GM21390 (cell line): ENCODE data around the gene SESTD1.
"Not testable (repeated sequence)": the region's sequence is repeated elsewhere in the genome, so short reads cannot be mapped to it uniquely, and the experiment has no call there.

ENCODE experiments used
- ATAC-seq: cut with Tn5 transposase; IDR thresholded peaks from one replicate; pipeline ENCODE4 v1.9.1; 2021; ENCODE audit not compliant: unreplicated experiment

The SESTD1 gene

DNA sequence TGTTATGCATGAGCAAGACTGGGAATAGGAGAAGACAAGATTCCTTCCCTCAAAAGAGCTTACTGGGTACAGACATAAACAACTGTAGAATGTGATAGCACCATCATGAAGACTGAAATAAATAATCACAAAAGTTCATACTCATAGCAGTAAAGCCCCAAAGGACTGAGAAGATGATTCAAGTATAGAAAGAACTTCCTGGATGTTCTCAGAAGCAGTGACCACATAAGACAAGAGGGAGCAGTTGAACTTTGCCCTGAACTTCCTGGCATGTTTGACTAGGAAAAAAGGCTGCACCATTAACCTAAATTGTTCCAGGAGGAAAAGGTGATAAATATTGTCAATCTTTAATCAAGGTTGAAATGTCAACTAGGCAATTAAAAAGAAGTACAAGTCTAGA lies 156.9 kb downstream of the SESTD1 start:
- ATAC-seq, result peak; percentile 38

DNA sequence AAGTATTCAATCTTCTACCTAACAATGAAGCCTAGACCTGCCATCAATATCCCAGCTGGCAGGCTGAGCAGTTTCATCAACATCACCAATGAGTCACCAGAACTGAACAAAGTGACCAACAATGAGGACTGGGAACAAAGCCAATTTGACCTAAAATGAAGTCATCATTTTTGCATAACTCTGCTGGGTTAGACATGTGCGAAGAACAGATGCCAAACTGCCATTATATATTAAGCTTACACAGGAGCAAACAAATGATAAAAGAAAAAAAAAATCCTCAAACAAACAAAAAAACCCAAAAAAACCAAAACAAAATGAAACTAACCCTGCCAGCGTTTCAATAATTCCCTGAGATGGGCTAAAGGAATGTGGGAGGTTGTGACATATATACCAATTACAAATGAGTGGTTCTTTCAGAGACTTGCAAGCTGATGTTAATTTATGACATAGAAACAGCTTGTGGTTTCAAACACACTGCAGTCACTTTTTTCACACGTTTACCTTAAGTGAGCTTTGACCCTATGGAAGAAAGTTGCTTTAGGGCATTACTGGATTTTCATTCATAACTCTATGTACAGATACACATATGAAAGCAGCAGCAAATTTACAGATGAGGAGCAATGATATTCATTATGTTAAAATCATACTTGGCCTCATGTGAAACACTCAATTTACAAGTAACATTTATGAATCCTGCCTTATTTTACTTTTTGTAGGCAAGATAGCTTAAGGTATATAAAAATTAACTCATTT lies 157.8 kb downstream of the SESTD1 start:
- ATAC-seq, result peak; percentile 75

DNA sequence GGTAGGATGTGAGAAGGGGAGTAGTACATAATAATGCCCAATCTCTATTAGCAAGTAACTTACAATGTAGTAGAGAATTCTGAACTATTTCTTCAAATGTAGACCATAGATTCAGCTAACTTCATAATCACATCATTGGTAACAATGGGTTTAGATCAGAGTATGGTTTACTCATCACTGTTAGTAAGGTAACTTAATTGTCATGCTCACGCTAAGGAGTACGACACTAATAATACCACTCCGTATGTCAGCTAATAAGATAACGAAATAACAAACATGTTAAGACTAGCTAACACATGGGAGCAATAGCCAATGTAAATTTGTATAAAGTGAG lies 158.3 kb downstream of the SESTD1 start:
- no peak for ATAC-seq

DNA sequence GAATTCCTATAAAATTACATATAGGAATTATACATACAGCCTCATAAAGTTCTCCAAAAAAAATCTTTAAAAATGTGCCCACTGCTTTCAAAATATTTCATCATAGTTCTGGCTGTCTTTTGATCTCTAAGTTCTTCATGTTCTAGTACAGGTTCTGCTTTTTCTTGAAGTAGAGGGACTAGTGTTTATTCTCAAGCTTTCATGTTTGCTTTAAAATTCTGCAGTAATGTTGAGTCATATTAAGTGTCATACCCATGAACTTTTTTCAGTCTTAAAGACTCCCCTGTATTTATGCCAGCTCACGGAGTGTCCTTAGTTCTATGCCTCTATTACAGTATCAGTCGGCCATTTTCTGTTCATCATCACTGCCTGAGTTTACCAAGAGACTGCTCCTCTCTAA lies 159.9 kb downstream of the SESTD1 start:
- no peak for ATAC-seq

DNA sequence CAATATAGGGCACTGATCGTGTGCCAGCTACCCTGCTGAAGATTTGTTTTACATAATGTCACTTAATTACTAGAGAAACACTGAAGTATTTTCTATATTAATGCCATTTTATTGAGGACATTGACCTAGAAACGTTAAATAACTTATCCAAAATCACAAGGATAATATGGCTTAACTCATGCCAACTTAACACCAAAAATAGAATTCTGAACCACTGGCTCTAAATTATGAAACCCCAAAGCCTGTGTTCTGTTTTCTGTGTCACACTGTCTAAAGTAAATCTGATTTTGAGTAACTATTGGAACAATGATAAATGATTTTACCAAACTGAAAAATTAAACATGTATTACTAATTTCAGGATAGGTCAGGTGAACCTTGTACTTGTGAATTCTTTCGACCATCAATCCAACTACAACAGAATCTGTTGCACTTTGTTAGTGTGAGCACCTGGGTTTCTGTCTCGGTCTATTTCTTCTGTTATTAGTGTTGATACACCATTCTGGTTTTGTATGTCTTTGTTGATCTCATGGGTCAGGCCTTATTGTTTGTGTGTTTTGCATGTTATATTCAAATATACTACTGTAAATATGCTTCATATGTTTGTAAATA lies 166.4 kb downstream of the SESTD1 start:
- ATAC-seq, result no peak

DNA sequence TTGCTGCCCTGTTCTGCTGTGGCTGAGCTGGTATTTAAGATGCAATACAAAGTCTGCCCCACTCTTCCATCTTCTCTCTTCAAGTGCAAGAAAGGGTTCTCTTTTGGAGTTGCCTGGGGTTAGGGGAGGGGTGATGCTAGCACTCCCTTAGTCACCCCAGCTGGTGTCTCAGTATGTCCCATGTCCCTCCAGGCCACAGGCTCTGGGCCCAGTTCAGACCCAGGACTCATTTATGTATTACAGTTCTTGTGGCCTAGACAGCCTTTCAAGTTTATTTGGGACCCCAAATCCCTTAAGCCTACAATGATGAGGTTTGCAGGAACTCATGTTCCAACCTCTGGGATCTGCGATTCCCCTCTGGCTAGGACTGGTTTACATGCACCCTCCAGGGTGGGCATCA lies 167.5 kb downstream of the SESTD1 start:
- no peak for ATAC-seq

DNA sequence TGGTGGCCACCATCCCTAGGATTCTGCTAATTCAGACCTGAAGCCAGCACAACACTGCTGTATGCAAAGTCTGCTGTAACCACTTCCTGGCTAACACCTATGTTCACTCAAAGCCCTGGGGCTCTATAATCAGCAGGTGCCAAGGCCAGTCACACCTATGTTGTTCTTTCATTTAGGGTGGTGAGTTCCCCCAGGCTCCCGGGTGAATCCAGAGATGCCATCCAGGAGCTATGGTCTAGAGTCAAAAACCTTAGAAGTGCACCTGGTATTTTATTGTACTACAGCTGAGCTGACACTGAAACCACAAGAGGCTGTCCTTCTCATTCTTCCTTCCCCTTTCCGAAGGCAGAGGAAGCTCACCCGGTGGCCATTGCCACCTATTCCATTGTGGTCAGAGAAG lies 168.5 kb downstream of the SESTD1 start:
- peak; percentile 98 for ATAC-seq

DNA sequence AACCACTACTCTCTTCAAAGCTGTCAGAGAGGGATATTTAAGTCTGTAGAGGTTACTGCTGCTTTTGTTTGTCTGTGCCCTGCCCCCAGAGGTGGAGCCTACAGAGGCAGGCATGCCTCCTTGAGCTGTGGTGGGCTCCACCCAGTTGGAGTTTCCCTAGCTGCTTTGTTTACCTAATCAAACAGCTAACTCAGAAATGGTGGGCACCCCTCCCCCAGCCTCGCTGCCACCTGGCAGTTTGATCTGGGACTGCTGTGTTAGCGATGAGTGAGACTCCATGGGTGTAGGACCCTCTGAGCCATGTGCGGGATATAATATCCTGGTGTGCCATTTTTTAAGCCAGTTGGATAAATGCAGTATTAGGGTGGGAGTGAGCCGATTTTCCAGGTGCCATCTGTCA lies 171.7 kb downstream of the SESTD1 start:
- ATAC-seq, result not testable (repeated sequence)

DNA sequence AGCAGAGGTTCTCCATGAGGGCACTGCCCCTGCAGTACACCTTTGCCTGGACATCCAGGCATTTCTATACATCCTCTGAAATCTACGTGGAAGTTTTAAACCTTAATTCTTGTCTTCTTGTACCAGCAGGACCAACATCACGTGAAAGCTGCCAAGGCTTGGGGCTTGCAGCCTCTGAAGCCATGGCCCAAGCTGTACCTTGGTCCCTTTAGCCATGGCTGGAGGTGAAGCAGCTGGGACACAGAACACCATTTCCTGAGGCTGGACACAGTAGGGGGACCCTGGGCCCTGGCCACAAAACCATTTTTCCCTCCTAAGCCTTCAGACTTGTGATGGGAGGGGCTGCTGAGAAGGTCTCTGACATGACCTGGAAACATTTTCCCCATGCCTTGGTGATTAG lies 181.9 kb downstream of the SESTD1 start:
- ATAC-seq, result no peak

DNA sequence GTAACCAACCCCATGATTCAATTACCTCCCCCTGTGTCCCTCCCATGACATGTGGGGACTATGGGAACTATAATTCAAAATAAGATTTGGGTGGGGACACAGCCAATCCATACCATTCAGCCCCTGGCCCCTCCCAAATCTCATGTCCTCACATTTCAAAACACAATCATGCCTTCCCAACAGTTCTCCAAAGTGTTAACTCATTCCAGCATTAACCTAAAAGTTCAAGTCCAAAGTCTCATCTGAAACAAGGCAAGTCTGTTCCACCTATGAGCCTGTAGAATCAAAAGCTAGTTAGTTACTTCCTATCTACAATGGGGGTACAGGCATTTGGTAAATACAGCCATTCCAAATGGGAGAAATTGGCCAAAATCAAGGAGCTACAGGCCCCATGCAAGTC lies 182.7 kb downstream of the SESTD1 start:
- ATAC-seq, result no peak

DNA sequence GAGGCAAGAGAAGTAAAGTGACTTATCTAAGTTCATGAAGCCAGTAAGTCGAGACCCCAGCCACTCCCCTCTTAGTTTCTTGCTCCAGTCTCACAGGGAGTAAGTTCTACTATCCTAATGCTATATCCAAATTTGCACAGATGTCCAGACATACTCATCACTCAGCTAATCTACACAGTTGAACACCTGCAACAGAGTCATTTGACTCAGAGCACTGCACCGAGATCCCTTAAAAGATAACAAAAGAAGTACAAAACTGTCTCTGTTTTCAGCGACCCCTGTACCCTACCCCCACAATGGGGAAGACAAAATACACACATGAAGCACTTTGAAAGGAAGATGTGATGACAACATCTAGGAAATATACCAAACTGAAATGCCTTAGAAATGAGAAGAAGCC lies 192.1 kb downstream of the SESTD1 start:
- ATAC-seq, result no peak

DNA sequence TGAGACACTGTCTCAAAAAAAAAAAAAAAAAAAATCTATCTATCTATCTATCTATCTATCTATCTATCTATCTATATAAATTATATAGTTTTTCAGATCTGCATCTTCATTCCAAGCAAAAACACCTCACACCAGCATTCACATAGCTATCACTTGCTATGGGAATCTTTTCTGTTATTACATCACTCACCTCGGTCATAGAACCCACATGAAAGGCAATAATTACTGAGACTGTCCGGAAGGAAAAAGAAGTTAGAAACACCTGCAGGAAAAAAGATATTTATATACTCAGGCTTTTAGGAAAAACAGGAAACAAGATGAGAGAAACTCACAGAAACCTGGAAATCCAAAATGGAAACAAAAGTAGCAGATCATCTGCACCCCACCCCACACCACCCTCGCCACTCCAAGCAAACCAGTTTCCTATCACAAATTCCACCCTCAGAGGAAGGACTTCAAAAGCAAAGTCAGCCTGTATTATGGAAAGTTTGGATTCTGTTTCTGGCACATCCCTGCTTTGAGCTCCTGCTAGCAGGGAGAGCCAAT lies 192.7 kb downstream of the SESTD1 start:
- no peak for ATAC-seq

DNA sequence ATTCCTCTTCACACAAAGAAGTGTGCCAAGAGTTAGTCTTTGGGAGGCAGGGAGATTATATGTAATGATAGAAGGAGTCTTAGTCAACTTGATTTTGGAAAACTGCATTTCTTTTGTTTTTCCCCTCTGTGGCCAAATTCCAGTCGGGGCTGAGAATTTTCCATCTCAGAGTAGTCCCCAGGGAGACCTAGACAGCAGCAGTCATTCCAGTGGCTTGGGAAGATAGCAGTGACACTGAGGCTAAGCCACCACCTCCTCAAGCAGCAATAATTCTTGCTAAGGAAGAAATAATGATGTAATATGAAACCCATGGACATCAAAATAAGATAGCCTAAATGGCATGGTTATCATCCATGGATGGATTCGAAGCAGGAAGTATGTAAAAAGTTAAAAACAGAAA lies 193.7 kb downstream of the SESTD1 start:
- ATAC-seq, result no peak

DNA sequence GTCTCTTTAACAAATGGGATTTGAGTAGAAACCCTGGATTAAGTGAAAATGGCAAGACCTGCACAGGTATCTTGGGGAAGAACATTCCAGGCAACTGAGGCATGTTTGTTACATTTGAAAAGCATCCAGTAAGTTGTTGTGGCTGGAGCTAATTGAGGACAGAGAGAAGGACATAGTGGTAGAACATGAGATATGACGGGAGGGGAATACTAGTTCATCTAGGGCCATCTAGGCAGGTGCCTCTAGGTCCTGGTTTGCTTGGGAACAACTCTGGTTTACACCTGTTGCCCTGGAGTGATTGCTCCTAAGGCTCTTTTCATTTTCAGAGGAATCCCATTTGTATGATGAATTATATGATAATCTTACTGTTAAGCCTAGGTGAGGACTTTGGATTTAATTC lies 194.9 kb downstream of the SESTD1 start:
- ATAC-seq, result no peak

DNA sequence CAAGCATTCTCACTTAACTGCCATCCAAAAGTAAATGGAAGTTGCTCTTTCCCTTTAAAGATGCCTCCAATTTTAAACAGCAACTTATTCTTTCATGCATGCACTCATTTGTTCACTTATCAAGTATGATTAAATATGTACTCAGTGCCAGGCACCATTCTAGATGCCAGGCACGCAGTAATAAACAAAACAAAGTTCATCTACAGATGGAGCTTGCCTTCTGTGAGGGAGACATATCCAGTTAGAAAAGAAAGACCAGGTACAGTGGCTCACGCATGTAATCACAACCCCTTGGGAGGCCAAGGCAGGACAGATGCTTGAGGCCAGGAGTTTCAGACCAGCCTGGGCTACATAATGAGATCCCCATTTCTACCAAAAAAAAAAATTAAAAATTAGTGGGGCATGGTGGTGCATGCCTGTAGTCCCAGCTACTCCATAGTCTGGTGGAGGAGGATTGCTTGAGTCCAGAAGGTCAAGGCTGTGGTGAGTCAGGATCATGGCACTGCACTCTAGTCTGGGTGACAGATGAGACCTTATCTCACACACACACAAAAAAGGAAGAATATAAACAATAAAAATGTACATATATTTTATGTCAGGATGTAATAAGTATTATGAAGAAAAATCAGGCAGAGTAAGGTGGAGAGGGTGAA lies 195.5 kb downstream of the SESTD1 start:
- no peak for ATAC-seq

DNA sequence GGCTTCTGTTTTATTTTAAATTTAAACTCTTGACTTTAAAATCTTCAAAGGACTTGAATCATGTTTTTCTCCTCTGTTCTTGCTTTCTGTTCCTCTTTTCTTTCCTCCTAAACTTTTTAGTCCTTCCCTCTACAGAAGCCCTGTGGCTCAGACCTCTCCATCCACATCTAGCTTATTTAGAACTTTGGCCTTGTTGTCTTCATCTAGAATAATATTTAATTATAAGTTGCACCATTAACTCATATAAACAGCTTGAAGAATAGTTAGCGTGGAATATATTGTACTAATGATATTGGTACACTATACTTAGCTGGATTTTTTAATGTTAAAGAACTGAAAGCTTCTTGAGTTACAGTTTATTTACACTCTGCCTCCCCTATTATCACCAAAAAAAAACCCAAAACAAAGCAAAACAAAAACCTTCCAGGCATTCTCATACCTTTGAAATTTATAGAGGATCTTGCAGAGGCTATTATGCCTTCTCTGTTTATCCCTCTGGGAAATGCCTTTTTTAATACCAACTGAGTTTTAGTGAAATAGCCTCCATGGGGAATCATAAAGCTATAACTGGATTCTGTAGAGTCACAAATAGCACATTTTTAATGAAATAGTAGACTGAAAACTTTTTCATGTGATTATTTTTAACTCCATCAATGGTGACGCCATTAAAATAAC lies 205.5 kb downstream of the SESTD1 start:
- ATAC-seq, result peak; percentile 96

DNA sequence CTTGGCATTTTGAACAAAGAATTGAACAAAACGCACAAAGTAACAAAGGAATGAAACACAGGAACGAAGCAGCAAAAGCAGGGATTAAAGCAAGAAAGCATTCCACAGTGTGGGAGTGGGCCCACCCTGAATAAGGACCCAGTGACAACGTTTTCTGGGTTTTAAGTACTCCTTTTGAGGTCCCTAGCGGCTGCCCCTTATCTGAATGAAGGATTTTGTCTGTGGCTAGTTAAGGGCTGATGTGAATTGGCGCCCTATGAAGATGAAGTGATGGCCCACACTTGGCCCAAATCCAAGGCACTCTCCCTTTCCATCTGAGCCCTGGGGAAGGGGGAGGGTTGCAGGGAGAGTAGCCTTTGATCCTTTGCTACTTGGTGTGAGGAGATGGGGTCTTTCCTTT lies 206.9 kb downstream of the SESTD1 start:
- no peak for ATAC-seq

DNA sequence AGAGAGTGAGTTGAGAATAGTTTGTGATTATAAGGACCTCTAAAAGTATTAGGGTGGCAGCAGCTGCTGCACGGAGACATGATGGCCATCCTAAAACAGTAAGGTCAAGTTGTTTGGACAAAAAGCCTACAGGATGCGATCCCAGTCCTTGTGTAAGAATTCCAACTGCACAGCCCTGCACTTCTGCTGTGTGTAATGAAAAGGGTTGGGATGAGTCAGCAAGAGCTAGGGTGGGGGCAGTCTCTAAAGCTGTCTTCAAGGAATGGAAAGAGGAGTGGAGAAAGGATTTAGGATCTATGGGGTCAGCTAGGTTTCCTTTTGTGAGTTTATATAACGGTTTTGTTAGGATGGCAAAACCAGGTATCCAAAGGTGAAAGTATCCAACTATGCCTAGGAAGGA lies 211.1 kb downstream of the SESTD1 start:
- ATAC-seq, result not testable (repeated sequence)
